ENCODE results near the gene ARHGAP22.

The ARHGAP22 gene

DNA sequence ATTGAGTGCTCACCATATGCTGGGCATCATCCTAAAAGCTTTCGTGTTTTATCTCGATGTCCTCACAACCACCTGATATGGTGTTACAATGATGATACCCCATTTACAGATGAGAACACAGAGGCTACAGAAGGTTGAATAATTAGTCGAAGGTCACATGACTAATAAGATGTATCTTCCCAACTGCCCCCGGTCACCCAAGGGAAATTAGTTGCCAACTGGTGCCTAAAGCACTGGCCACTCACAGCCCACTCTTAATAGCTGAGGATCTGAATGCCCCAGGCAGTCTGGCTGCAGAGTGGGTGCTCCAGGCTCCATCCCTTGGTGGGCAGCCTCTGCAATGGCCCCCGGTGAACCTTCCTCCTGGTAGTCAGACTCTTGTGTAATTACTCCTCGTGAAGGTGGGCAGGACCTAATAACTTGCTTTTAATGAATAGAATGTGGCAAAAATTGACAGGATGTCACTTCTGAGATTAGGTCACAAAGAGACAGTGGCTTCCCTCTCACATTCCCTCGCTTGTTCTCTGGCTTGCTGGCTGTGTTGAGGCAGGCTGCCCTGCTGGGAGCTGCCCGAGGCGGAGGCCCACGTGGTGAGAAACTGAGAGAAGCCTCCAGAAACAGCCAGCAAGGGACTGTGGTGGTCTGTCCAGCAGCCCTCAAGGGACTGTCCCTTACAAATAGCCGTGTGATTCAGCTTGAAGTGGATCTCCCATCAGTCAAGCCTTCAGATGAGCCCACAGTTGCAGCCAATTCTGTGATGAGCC, 109.4 kb downstream of the ARHGAP22 start:
- DNase-seq, result no peak

DNA sequence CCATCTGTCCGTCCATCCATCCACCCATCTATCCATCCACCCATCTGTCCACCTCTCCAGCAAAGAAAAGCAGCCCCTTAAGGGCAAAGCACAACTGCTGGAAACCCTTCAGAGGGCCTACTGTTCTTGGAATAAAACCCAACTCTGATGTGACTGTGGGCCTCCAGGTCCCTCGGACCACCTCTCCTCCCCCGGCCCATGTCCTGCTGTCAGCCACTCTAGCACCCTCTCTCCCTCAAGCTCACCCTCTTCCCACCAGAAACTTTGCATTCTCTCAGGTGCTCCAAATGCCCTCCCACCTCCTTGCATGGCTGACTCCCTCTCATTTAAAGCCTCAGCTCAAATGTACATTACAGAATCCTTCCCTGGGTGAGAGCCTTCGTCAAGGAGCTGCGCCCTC, 110.3 kb downstream of the ARHGAP22 start:
- DNase-seq, result no peak

DNA sequence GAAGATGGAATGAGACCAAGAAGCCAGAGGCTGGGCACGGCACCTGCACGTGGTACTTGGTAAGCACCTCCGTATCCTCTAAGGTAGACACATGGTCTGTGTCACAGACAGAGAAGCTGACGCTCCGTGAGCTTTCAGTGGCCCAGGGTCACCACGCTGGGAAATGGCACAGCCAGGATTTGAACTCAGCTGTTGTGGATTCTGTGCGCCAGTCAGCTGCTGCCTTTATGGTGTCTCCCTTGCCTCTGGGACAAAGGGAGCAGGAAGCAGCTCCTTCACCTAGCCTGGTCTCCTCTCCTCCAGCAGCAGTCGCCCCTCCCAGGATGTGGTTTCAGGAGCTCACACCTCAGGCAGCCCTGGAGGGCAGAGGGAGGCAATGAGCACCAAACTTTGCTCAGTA, 110.8 kb downstream of the ARHGAP22 start:
- DNase-seq, result no peak

DNA sequence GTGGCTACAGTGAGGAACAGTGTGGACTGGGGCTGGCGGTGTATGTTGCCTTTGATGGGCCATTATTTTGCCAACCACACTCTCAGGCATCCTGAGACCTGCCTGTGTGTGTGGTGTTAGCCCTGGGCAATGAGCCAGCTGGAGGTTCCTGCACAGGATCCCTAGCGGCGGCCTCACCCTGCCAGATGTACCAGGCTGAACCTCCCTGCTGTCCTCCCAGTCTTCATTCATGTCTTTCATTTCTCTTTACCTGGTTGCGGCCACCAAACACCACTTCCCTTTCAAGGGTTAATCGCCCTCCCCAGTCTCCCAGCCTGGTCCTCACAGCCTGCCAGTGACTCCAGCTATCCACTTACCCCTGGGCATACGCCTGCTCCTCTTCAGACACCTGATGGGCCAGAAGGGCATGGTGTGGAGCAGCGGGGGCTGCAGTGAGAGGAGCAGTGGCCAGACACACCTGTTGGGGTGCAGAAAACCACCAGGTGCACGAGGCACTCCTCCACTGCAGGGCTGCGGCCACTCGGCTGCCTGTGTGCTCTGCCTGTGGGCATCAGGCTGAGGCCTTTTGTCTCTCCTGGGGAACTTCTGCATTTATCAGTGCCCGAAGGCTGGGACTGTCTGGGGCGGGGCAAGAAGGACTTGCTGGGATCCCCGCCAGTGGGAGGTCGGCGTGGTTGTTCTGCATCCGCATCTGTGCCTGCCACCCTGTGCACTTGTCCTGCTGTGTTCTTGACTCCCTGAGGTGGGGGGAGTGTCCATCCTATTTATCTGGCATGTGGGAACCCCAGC, 111.6 kb downstream of the ARHGAP22 start:
- no peak for DNase-seq

DNA sequence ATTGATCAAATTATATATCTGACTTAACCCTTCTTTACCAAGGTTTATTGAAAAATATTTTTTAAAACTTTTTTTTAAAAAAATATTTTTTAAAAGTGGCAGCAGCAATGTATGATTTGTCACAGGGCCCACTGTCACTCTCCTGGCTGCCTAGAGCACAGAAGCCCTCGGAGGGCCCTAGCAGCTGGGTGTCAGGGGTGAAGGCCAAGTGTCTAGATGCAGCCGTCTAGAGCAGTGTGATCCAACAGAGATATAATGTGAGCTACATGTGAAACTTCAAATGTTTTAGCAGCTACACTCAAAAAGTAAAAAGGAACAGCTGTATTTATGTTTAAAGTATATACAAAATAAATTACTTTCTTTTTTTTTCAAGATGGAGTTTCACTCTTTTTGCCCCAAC, 112.7 kb downstream of the ARHGAP22 start:
- DNase-seq, result no peak

DNA sequence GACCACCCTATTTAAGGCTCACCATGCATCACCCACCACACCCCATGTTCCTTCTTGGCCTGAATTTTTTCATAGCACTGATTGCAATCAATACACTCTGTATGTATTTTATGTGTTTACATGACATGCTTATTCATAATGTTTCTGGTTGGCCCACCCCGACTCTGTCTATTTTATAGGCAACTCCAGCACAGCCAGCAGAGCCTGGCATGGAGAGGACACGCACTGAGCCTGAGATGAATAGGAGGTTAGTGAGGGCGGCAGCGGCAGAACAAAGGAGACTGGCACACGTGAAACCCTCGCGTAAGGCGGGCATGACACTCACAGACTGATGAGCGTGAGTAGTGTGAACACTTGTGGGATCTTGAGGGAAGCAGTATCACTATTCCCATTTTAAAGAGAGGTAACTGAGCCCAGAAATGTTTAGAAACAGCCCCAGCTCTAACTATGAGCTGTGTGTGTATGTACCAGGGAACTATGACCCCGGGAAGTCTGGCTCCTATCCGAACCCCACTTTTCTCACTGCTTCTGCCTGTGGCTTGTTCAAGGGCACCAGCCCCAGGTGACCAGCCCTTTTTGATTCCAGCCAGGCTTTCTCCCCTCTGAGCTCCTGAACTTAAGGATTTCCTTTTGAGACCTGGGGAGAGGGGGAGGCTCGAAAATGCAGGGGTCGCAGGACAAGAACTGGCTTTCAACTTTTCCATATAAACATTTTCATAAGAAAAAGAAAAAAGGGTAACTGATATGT, 113.3 kb downstream of the ARHGAP22 start:
- no peak for DNase-seq

DNA sequence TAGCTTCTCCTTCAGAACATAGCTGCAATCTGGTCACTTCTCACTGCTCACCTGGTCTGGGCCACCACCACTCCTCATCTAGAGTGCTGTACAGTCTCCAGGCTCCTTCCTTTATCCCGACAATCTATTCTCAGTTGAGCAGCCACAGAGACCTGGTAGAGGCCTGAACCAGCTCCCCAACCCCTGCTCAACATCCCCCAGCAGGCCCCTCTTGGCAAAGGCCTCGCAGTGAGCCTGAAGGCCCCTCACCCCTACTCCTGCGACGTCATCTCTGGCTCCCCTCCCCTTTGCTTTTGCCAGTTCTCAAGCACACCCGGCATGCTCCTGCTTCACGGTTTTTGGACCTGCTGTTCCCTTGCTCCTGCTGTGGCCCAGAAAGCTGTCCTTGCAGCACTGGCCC, 113.9 kb downstream of the ARHGAP22 start:
- no peak for DNase-seq

DNA sequence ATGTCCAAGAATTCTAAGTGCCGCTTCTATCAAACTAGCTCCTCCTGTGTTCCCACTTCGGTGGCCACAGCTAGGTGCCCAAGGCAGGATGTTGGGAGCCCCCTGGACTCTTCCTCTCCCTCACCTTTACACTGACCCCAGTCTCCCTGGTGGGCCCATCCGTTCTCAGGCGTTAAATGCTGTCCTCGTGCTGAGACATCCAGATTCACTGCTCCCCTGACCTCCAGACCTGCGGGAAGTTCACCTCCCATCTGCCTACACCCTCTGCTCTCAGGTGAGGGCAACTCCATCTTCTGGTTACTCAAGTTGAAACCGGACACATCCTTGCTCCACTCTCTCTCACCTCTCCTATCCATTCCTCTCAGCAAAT, 114.3 kb downstream of the ARHGAP22 start:
- DNase-seq, result no peak

DNA sequence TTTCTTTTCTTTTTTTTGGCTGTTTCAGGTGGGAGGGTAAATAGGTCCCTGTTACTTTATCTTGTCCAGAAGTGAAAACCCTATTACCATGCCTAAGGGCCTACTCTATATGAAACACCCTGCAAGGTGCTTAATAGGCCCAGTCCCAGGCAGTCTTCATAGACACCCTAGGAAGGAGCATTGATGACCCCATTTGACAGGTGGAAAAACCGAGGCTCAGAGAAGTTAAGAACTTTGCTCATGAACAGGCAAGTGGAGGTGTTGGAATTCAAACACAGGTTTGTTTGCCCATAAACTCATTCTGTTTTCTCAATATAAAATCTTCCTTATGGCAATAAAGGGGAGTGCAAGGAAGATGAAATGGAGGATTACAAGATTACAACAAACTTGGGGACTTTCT, 115.8 kb downstream of the ARHGAP22 start:
- no peak for DNase-seq

DNA sequence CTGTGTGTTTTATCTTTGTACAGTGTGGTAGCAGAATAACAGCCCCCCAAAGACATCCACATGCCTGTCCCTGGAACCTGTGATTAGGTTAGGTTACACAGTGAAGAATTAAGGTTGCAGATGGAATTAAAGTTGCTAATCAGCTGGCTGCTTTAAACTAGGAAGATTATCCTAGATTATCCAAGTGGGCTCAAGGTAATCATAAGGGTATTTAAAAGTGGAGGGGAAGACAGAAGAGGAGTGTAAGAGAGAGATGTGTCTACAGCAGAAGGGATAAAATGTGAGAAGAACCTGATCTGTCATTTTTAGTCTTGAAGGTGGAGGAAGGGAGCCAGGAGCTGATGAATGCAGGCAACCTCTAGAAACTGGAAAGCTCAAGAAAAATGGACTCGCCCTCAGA, 117.6 kb downstream of the ARHGAP22 start:
- DNase-seq, result no peak

DNA sequence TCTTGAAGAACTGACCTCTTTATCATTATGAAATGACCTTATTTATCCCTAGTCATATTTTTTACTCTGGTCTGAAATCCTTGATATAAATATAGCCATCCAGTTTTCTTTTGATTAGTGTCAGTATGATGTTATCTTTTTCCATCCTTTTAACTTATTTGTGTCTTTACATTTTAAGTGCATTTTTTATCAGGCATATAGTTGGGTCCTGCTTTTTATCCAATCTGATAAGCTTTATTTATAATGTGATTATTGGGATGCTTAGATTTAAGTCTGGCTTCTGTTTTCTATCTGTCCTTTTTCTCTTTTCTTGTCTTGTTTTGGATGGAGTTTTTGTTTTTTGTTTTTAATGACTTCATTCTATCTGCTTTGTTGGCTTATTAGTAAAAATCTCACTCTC, 119.2 kb downstream of the ARHGAP22 start:
- DNase-seq, result no peak

DNA sequence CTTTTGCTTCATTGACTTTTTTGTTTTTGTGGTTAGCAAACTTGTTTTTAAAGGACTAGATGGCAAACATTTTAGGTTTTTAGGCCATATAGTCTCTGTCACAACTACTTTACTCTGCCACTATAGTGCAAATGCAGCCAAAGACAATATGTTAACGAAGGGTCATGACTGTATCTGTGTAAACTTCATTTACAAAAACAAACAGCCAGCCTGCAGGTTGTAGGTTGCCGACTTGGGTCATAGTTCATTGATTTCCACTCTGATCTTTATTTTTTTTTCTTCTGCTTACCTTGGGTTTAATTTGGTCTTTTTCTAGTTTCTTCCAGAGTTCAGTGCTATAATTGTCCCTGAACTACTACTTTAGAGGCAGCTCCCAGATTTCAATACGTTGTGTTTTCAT, 120.0 kb downstream of the ARHGAP22 start:
- no peak for DNase-seq

DNA sequence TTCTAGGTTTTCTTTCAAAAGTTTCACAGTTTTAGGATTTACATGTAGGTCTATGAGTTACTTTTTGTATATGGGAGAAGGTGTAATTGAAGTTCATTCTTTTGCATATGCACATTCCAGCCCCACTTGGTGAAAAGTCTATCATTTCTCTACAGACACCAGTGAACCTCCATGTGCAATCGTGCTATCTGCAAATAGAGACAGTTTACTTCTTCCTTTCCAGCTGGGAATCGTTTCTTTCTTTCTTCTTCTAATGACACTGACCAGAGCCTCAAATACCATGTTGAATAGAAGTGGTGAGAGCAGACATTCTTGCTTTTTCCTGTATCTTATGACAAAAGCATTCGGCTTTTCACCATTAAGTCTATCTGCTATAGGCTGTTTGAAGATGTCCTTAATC, 122.7 kb downstream of the ARHGAP22 start:
- DNase-seq, result no peak

DNA sequence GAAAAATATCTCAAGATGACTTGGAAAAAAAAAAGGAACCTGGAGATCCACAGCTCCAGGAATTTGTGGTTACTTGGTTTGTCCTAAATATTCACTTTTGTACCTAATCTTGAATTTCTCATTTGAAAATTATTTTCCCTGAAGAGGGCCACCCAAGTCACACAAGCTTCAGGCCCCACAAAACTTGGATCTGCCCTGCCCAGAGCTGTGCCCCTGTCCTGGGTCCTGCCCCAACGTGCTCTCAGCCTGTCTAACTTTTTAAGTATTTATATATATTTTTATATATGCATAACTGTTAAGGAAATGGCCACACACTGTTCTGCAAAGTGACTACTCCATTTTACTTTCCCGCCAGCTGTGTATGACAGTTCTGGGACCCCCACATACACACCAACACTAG, 123.5 kb downstream of the ARHGAP22 start:
- no peak for DNase-seq

DNA sequence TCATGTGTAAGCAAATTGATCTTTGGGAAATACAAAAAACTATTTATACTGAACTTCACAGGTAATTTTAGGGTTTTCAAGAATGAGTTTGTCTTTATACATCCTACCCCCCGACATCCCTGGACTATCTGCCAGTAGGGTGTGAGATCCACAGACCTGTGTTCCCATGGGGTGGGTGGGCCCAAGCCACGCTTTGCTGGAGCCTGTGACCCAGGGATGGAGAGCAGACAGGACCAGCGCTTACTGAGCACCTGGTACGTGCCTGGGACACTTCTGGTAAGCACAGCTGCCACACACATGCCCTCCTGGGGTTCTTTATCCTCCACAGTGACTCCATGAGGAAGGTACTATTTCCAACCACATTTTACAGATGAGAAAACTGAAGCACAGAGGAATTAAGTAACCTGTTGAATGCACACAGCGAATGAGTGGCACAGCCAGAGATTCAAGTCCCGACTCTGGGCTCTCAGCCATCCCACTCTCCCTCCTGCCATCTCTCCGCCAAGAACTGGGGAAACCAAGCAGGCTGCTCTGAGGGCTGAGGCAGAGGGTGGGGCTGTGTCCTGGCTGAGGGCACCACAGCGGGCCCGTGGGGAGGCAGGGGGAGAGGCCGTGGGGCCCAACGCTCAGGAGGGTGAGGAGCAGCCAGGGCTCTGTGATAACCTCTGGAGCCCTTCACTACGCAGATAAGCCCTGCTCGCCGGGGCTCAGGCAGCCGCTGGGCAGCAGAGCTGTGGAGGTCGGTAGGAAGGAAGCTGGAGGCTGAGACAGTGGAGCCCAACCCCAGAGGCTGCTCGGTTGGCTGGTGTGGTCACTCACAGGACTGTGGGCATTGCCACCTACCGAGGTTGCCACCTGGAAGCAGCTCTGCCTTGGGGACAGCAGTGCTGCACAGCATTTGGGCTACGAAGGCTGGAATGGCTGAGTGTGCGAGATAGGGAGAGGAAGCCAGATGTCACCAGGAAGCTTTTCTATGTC, 124.2 kb downstream of the ARHGAP22 start:
- no peak for DNase-seq

DNA sequence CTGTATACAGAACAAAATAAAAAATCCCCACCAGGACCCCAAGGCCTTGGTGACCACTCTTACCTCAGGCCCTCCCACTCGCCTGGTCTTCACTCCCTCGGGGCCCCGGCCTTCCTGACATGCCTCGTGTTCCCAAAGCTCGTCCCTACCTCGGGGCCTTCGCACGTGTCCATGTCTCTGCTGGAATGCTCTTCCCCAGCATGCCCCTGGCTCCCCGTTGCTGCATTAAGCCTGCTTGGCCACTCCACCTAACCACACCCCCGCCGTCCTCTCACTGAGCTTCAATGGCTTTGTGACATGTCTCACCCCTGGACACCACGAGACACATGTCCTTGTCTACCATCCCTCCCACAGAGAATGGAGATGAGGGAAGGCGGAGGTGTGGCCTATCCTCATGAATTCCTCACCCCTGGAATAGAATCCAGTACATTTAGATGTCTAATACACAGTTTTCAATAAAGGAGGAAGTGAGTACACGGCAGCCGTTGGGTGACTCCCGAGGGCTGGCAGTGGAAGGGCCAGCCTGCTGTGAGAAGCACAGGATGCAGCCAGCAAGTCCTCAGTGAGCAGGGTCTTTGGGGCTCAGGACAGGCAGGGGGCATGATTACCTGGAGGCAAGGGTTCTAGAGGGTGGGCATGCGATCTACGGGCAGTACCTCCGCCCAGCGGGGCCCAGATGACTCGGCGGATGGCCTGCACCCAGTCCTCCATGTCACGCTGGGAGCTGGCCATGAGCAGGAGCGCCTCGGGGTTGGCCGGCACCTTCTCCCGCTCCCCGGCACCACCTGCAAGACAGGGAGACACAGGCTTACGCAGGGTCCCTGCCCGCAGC, 125.7 kb downstream of the ARHGAP22 start:
- DNase-seq, result no peak

DNA sequence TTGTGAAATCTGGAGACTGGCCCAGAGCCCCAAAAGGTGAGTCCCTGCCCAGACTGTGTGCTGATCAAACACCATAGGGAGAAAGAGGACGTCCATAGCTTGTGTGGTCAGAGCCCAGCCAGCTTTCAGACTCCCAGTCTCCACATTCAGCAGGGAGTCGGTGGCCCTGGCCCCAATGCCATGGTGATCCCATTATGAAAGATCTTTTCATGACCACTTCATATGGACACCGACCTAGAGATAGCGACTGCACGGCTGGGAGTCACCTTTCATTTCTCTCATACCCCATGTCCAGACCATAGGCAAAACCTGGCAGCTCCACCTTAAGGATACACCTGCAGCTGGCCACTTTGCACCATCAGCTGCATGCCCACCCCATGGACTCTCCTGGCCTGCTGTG, 126.4 kb downstream of the ARHGAP22 start:
- no peak for DNase-seq

DNA sequence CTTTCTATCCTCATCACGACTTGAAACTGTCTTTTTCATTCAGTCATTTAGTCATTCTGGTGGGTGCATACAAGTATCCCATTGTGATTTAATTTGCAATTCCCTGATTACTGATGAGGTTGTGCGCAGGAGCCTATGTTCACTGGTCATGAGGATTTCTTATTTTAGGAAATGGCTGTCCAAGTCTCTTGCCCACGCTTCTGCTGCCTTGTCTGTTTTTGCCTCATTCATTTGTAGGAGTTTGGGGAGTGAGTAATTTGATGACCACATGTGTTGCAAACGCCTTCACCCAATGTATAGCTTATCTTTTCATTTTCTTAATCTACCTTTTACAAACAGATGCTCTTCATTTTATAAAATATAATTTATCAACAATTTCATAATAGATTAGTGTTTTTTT, 127.3 kb downstream of the ARHGAP22 start:
- no peak for DNase-seq

DNA sequence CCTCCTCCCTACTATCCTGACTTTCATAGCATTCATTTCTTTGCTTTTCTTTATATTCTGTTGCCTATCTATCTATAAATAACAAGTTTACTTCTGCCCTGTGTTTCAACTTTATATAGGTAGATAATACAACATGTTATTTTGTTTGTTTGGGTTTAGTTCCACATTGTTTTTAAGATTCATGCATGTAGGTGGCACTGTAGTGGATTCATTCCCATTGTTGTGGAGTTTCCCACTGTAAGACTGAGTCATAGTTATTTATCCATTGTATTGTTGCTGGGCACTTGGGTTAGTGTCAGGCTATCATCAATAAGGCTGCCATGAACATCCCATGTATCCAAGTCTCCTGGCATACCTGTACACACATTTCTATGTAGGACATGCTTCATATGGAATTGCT, 127.7 kb downstream of the ARHGAP22 start:
- DNase-seq, result no peak

DNA sequence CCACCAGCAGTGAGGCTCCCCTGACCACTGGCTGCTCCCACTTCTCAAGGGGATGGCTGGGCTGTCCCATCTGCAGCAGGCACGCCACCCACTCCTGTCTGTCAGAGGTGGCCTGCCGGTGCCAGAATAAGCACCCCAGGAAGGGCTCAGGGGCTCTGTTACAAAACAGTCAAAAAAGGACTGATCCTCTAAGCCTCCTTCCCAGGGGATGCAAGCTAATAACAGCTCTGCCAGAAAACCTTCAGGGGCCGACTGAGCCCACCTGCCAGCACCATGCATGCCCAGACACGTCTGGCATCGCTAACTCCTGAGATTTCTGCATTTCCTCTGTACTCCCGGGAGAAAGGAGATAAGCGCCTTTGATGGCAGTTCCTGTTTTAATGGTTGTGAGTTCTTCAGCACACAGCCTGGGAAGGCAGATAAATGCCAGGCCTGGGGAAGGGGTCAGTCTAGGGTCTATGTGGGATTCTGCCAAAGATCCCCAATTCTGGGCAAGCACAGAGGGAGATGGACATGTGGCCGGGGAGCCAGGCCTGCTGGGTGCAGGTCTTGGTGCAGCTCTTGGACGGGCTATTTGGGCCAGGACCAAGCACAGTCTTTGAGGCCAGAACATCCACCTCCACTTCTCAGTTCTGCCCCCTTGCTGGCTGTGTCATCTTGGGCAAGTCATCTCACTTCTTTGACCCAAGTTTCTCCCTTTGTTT, 128.4 kb downstream of the ARHGAP22 start:
- DNase-seq, result no peak

DNA sequence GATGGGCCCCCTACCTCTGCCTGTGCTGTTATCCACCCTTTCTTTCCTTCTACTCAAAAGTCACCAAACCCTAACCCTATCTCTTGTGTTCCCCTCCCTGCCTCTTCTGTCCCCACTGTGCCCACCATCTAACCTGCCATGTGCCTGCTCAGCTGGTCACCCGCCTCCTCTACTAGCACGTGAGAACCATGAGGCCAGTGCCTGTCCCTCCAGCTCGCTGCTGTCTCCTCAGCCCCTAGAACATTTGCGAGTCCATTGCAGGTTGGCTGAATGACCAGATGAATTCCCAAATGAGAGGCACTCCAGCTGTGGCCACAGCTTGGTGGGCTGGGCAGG, 129.0 kb downstream of the ARHGAP22 start:
- DNase-seq, result no peak
